GM12878 (cell line): ENCODE measurements around the gene ETS1.

ENCODE experiments used
- GATAD2B ChIP-seq: fragments of 450-650 bp; conservative IDR thresholded peaks from 2 replicates; pipeline ENCODE4 v1.6.1; 2017; ENCODE audit warnings: low read depth, mild to moderate bottlenecking, moderate library complexity
- NFIC ChIP-seq: IDR thresholded peaks from 2 replicates; pipeline ENCODE4 v1.6.1; 2012; ENCODE audit warnings: low read depth, mild to moderate bottlenecking, inconsistent platforms, low read length, moderate library complexity
- WRNIP1 ChIP-seq: IDR thresholded peaks from 2 replicates; pipeline ENCODE4 v1.6.1; 2011; ENCODE audit warnings: low read depth, low read length, improper control_type of control experiment, borderline replicate concordance
- TF ChIP-seq, protein P1 (sequence below), 3 experiments: IDR thresholded peaks in 2 of 3; conservative IDR thresholded peaks in 1 of 3; 2 replicates each; pipeline ENCODE4 v1.5.1; 2011; ENCODE audit warnings: low read depth in 3 of 3, low read length in 3 of 3, mild to moderate bottlenecking in 3 of 3, control low read depth in 2 of 3, moderate library complexity in 2 of 3, inconsistent platforms in 1 of 3, mixed read lengths in 1 of 3; ENCODE audit not compliant: control insufficient read depth in 2 of 3, insufficient read depth in 1 of 3; ENCODE audit errors: extremely low read depth in 1 of 3
- TF ChIP-seq, protein P2 (sequence below): fragments of 450-650 bp; IDR thresholded peaks from 2 replicates; pipeline ENCODE4 v1.6.1; 2016; ENCODE audit warnings: mild to moderate bottlenecking

DNA sequence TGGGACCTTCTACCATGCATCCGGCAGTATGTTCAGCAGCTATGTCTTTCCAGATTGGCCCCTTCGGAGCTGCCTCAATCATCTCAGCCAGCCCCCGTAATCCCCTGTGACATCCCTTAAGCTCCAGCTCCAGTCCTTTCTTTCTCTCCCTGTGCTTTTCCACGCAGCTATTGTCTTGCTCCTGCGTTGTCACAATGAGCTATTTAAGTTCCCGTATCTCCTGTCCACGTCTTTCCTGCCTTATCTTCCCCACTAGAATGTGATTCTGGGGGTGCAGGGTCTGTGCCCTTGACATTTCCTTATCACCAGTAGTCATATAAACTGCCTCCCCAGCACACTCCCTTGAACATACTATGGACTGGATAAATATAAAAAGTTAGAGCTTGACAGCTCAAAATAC is 5.1 kb upstream of the ETS1 start:
- TF ChIP-seq, protein P1, sequence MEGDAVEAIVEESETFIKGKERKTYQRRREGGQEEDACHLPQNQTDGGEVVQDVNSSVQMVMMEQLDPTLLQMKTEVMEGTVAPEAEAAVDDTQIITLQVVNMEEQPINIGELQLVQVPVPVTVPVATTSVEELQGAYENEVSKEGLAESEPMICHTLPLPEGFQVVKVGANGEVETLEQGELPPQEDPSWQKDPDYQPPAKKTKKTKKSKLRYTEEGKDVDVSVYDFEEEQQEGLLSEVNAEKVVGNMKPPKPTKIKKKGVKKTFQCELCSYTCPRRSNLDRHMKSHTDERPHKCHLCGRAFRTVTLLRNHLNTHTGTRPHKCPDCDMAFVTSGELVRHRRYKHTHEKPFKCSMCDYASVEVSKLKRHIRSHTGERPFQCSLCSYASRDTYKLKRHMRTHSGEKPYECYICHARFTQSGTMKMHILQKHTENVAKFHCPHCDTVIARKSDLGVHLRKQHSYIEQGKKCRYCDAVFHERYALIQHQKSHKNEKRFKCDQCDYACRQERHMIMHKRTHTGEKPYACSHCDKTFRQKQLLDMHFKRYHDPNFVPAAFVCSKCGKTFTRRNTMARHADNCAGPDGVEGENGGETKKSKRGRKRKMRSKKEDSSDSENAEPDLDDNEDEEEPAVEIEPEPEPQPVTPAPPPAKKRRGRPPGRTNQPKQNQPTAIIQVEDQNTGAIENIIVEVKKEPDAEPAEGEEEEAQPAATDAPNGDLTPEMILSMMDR (IDR thresholded peaks at IDR 0.05 in 2 of 3, conservative IDR thresholded peaks at IDR 0.05 in 1 of 3; ENCODE audit: control insufficient read depth in 2 of 3, extremely low read depth in 1 of 3, insufficient read depth in 1 of 3, low read depth in 3 of 3, low read length in 3 of 3), result no peak
- TF ChIP-seq NFIC, result no peak
- TF ChIP-seq, protein P2, sequence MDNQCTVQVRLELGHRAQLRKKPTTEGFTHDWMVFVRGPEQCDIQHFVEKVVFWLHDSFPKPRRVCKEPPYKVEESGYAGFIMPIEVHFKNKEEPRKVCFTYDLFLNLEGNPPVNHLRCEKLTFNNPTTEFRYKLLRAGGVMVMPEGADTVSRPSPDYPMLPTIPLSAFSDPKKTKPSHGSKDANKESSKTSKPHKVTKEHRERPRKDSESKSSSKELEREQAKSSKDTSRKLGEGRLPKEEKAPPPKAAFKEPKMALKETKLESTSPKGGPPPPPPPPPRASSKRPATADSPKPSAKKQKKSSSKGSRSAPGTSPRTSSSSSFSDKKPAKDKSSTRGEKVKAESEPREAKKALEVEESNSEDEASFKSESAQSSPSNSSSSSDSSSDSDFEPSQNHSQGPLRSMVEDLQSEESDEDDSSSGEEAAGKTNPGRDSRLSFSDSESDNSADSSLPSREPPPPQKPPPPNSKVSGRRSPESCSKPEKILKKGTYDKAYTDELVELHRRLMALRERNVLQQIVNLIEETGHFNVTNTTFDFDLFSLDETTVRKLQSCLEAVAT, result no peak
- TF ChIP-seq WRNIP1, result no peak
- no peak for TF ChIP-seq GATAD2B
